ENCODE data around the gene SHC2.

- TF ChIP-seq CTCF (IDR thresholded peaks at IDR 0.05) (no peak), POLR2A (IDR thresholded peaks at IDR 0.05) (no peak)
These were observed 13.8 kb downstream of the SHC2 start for GRCh38 chr19:447064-447426.
